Mesenchymal stem cell (in vitro differentiated cells and primary cell): Measurements from ENCODE around the gene DDX49.
A peak's percentile ranks its signal among the peaks of the same experiment; 100 is the strongest.

Experiments used
- DNase-seq: peaks from one replicate; pipeline ENCODE4 v3.0.0-alpha.2; 2013
- H2AFZ ChIP-seq: one replicate; pipeline ENCODE4 v1.6.1; 2013; ENCODE audit warnings: low read depth, mild to moderate bottlenecking, control low read depth, inconsistent platforms, low read length, moderate library complexity
- H2AK5ac ChIP-seq: 2 replicates; pipeline ENCODE4 v1.6.1; 2013; ENCODE audit warnings: low read length, moderate library complexity, mild to moderate bottlenecking, inconsistent platforms; ENCODE audit not compliant: severe bottlenecking
- H2BK120ac ChIP-seq: one replicate; pipeline ENCODE4 v1.6.1; 2013; ENCODE audit warnings: low read depth, mild to moderate bottlenecking, inconsistent platforms, low read length, moderate library complexity
- H2BK12ac ChIP-seq, 2 experiments: one replicate each; pipeline ENCODE4 v1.6.1; 2013; ENCODE audit warnings: inconsistent platforms in 2 of 2, low read length in 2 of 2, mild to moderate bottlenecking in 2 of 2, moderate library complexity in 2 of 2, control low read depth in 1 of 2
- H2BK15ac ChIP-seq: one replicate; pipeline ENCODE4 v1.6.1; 2013; ENCODE audit warnings: mild to moderate bottlenecking, low read depth, inconsistent platforms; ENCODE audit not compliant: poor library complexity, severe bottlenecking
- H2BK5ac ChIP-seq: 2 replicates; pipeline ENCODE4 v1.6.1; 2013; ENCODE audit warnings: low read depth, mild to moderate bottlenecking, low read length, control low read depth, inconsistent platforms; ENCODE audit not compliant: poor library complexity, severe bottlenecking
- H3K14ac ChIP-seq, 2 experiments: one replicate each; pipeline ENCODE4 v1.6.1; 2013; ENCODE audit warnings: inconsistent platforms in 2 of 2, low read length in 2 of 2, control low read depth in 1 of 2, mild to moderate bottlenecking in 1 of 2, moderate library complexity in 1 of 2
- H3K18ac ChIP-seq, 2 experiments: one replicate each; pipeline ENCODE4 v1.6.1; 2013; ENCODE audit warnings: inconsistent platforms in 2 of 2, low read length in 2 of 2, control low read depth in 1 of 2, low read depth in 1 of 2, mild to moderate bottlenecking in 1 of 2
- H3K23ac ChIP-seq, 2 experiments: one replicate each; pipeline ENCODE4 v1.6.1; 2013; ENCODE audit warnings: inconsistent platforms in 2 of 2, low read length in 2 of 2, mild to moderate bottlenecking in 2 of 2, moderate library complexity in 2 of 2, control low read depth in 1 of 2
- H3K27ac ChIP-seq: 2 replicates; pipeline ENCODE4 v1.5.1; 2013; ENCODE audit warnings: mild to moderate bottlenecking, moderate library complexity, low read length, control low read depth, inconsistent platforms; ENCODE audit not compliant: poor library complexity, severe bottlenecking
- H3K27me3 ChIP-seq, 2 experiments: 2 replicates each; pipeline versions ENCODE4 v1.6.1 to v1.7.0; 2013; ENCODE audit warnings: low read length in 2 of 2, mild to moderate bottlenecking in 2 of 2, moderate library complexity in 2 of 2, control low read depth in 1 of 2, inconsistent platforms in 1 of 2; ENCODE audit not compliant: control insufficient read depth in 1 of 2, insufficient read depth in 1 of 2
- H3K36me3 ChIP-seq, 2 experiments: 2 replicates each; pipeline versions ENCODE4 v1.6.1 to v1.7.0; 2013; ENCODE audit warnings: low read length in 2 of 2, control low read depth in 1 of 2, inconsistent platforms in 1 of 2, low read depth in 1 of 2, mild to moderate bottlenecking in 1 of 2; ENCODE audit not compliant: insufficient read depth in 2 of 2, control insufficient read depth in 1 of 2
- H3K4ac ChIP-seq, 2 experiments: one replicate each; pipeline ENCODE4 v1.6.1; 2013; ENCODE audit warnings: inconsistent platforms in 2 of 2, low read length in 2 of 2, mild to moderate bottlenecking in 2 of 2, moderate library complexity in 2 of 2, control low read depth in 1 of 2, low read depth in 1 of 2
- H3K4me1 ChIP-seq: 2 replicates; pipeline ENCODE4 v1.6.1; 2013; ENCODE audit warnings: low read depth, low read length, control low read depth; ENCODE audit not compliant: control insufficient read depth, insufficient read depth
- H3K4me2 ChIP-seq: 2 replicates; pipeline ENCODE4 v1.6.1; 2013; ENCODE audit warnings: low read length, mild to moderate bottlenecking, inconsistent platforms; ENCODE audit not compliant: poor library complexity, severe bottlenecking
- H3K4me3 ChIP-seq, 2 experiments: 2 replicates each; pipeline versions ENCODE4 v1.5.1 to v1.7.0; 2013; ENCODE audit warnings: low read length in 2 of 2, mild to moderate bottlenecking in 2 of 2, control low read depth in 1 of 2, low read depth in 1 of 2; ENCODE audit not compliant: insufficient read depth in 1 of 2
- H3K79me1 ChIP-seq: replicated peaks from 2 replicates; pipeline ENCODE4 v1.6.1; 2013; ENCODE audit warnings: mild to moderate bottlenecking, control low read depth, low read length, inconsistent platforms; ENCODE audit not compliant: poor library complexity, severe bottlenecking
- H3K9ac ChIP-seq: 2 replicates; pipeline ENCODE4 v1.7.0; 2013; ENCODE audit warnings: mild to moderate bottlenecking, low read length, moderate library complexity
- H3K9me3 ChIP-seq: 2 replicates; pipeline ENCODE4 v1.7.0; 2013; ENCODE audit warnings: mild to moderate bottlenecking, low read length; ENCODE audit not compliant: control insufficient read depth
- H4K8ac ChIP-seq: one replicate; pipeline ENCODE4 v1.6.1; 2013; ENCODE audit warnings: inconsistent platforms, mild to moderate bottlenecking, low read length, moderate library complexity
- H4K91ac ChIP-seq: one replicate; pipeline ENCODE4 v1.6.1; 2013; ENCODE audit warnings: mild to moderate bottlenecking, low read length, inconsistent platforms
- WGBS: methylation state at CpG from one replicate; pipeline ENCODE4 v1.1.7; 2013; ENCODE audit warnings: mixed read lengths; 5-methylcytosine and 5-hydroxymethylcytosine counted together

DDX49 gene

DNA sequence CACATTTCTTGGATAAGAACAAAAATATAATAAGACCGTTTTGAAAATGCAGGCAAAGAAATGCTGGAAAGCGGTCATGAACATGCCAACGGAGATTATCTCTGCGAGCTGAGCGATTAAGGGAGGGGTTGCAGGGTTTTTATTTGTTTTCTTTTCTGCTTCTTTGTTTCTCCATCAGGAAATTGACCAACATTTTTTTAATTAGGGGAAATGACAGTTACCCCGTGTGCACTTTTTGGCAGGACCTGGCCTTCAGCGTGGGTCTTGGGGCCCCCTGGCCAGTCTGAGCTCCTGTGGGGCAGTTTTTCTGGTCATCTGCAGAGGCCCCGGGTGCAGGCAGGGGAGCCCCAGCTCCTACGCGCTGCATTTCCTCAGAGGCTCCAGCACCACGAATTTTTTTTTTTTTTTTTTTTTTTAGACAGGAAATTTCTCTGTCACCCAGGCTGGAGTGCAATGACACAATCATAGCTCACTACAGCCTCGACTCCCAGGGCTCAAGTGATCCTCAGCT is 52.8 kb downstream of the DDX49 start:
- no peak overlapping the region for H3K23ac ChIP-seq
- no peak overlapping the region for H3K4ac ChIP-seq
- H3K36me3 ChIP-seq = no peaks in the 10 kb centered on the region
- DNase-seq = peak; percentile 19
- no peak overlapping the region for H2BK15ac ChIP-seq
- H4K8ac ChIP-seq = no peak overlapping the region
- H2AFZ ChIP-seq = no peak overlapping the region
- no peak overlapping the region for H4K91ac ChIP-seq
- no peak overlapping the region for H2BK120ac ChIP-seq
- H3K14ac ChIP-seq = no peak overlapping the region
- H3K9me3 ChIP-seq = no peaks in the 10 kb centered on the region
- H3K79me1 ChIP-seq = no peaks in the 10 kb centered on the region
- WGBS = 86% methylated on average over 10 of the region's 12 CpGs
- no peak overlapping the region for H2AK5ac ChIP-seq
- H3K4me1 ChIP-seq = peaks cover 9% of the 10 kb centered on the region
- no peak overlapping the region for H2BK12ac ChIP-seq
- peak overlapping the region in 1 of 2 experiments; percentile 33 for H3K4me3 ChIP-seq
- H2BK5ac ChIP-seq = no peak overlapping the region
- no peak overlapping the region for H3K27ac ChIP-seq
- H3K4me2 ChIP-seq = no peak overlapping the region
- no peaks in the 10 kb centered on the region for H3K27me3 ChIP-seq
- no peak overlapping the region for H3K18ac ChIP-seq
- H3K9ac ChIP-seq = peak overlapping the region; percentile 47

DNA sequence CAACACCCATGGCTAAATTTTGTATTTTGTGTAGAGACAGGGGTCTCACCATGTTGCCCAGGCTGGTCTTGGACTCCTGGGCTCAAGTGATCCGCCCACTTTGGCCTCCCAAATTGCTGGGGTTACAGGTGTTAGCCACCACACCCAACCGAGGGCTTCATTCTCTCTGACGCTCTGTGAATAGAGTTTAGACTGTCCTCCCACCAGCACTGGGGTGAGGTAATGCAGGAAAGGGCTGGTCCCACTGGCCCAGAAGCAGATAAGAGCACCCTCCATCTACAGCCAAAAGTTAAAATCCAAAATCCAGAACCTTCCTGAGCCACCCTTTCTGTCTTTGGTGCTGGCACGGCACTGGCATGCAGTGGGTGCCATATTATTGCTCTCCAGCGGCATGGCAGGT is 53.3 kb downstream of the DDX49 start:
- Histone ChIP-seq H3K79me1 (no peaks in the 10 kb centered on the region), H3K4ac (no peak overlapping the region), H2AK5ac (no peak overlapping the region), H3K9ac (peak overlapping the region; percentile 9), H3K18ac (no peak overlapping the region), H2AFZ (no peak overlapping the region), H2BK5ac (no peak overlapping the region), H3K27me3 (no peaks in the 10 kb centered on the region), H2BK12ac (no peak overlapping the region), H3K4me2 (no peak overlapping the region), H3K23ac (no peak overlapping the region), H3K27ac (no peak overlapping the region), H3K9me3 (no peaks in the 10 kb centered on the region), H4K91ac (no peak overlapping the region), H2BK15ac (no peak overlapping the region), H3K4me3 (no peak overlapping the region), H3K4me1 (peaks cover 7% of the 10 kb centered on the region), H3K14ac (no peak overlapping the region), H4K8ac (no peak overlapping the region), H3K36me3 (no peaks in the 10 kb centered on the region), H2BK120ac (no peak overlapping the region)
- no peak for DNase-seq
- 84% methylated on average over 5 of the region's 5 CpGs for WGBS

GRCh38 chr19:18975011-18975410 is 55.5 kb downstream of the DDX49 start:
- Histone ChIP-seq H2BK12ac (no peak overlapping the region), H3K36me3 (no peaks in the 10 kb centered on the region), H3K4me1 (peaks cover 10% of the 10 kb centered on the region), H3K4me2 (no peak overlapping the region), H3K23ac (no peak overlapping the region), H2AFZ (no peak overlapping the region), H4K8ac (no peak overlapping the region), H3K9me3 (no peaks in the 10 kb centered on the region), H3K79me1 (no peaks in the 10 kb centered on the region), H4K91ac (no peak overlapping the region), H2BK5ac (no peak overlapping the region), H3K4me3 (no peak overlapping the region), H3K14ac (no peak overlapping the region), H3K18ac (no peak overlapping the region), H3K27ac (no peak overlapping the region), H2AK5ac (no peak overlapping the region), H3K4ac (no peak overlapping the region), H2BK120ac (no peak overlapping the region), H3K27me3 (no peaks in the 10 kb centered on the region), H2BK15ac (no peak overlapping the region), H3K9ac (no peak overlapping the region)
- WGBS = 88% methylated on average over 3 of the region's 3 CpGs
- peak; percentile 28 for DNase-seq

DNA sequence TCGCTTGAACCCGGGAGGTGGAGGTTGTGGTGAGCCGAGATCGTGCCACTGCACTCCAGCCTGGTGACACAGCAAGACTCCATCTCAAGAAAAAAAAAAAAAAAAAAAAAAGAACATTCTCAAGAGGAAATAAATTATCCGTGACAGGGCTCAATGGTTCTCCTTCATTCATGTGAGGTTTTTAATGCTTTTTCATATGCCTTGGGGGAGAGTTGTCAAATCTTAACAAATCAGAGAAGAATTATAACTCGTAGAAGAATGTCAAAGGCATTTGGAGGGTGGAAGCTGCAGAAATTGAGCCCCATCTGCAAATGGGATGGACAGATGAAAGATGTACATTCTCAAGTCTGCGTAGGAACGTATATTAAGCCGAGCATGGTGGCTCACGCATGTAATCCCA is 56.4 kb downstream of the DDX49 start:
- H3K4ac ChIP-seq = no peak overlapping the region
- no peaks in the 10 kb centered on the region for H3K9me3 ChIP-seq
- no peak overlapping the region for H3K27ac ChIP-seq
- H3K9ac ChIP-seq = no peak overlapping the region
- no peak overlapping the region for H3K4me2 ChIP-seq
- no peak overlapping the region for H2AK5ac ChIP-seq
- WGBS = 96% methylated on average over 8 of the region's 10 CpGs
- H3K27me3 ChIP-seq = no peaks in the 10 kb centered on the region
- H2AFZ ChIP-seq = no peak overlapping the region
- no peaks in the 10 kb centered on the region for H3K79me1 ChIP-seq
- no peak overlapping the region for H2BK12ac ChIP-seq
- H3K23ac ChIP-seq = no peak overlapping the region
- no peak overlapping the region for H4K91ac ChIP-seq
- no peak overlapping the region for H2BK15ac ChIP-seq
- DNase-seq = no peak
- no peak overlapping the region for H3K4me3 ChIP-seq
- H3K18ac ChIP-seq = no peak overlapping the region
- peaks cover 6% of the 10 kb centered on the region for H3K4me1 ChIP-seq
- H2BK5ac ChIP-seq = no peak overlapping the region
- H3K14ac ChIP-seq = no peak overlapping the region
- no peak overlapping the region for H2BK120ac ChIP-seq
- H4K8ac ChIP-seq = no peak overlapping the region
- no peaks in the 10 kb centered on the region for H3K36me3 ChIP-seq
